Transverse colon (tissue), 4 donors: Measurements from ENCODE around the gene TTN.

Experiments used
- CTCF ChIP-seq, 5 experiments: fragments of 200-600 bp in 3 of 5; fragments of 450-650 bp in 2 of 5; sonication (generic) in 3 of 5; IDR thresholded peaks; 1 replicate in 2 of 5; 2 replicates in 3 of 5; pipeline ENCODE4 v1.5.1; 2016 to 2017; ENCODE audit warnings: antibody characterized with exemption in 5 of 5, inconsistent platforms in 3 of 5, mild to moderate bottlenecking in 2 of 5, moderate library complexity in 1 of 5
- EP300 ChIP-seq: sonication (generic); formaldehyde crosslinking; IDR thresholded peaks from one replicate; pipeline ENCODE4 v1.6.1; 2017; ENCODE audit warnings: antibody characterized with exemption, low read depth
- POLR2A ChIP-seq: fragments of 450-650 bp; IDR thresholded peaks from one replicate; pipeline ENCODE4 v1.6.1; 2016; ENCODE audit warnings: antibody characterized with exemption, mild to moderate bottlenecking, moderate library complexity
- POLR2AphosphoS5 ChIP-seq, 3 donors: sonication (generic); formaldehyde crosslinking; IDR thresholded peaks; one replicate each; pipeline ENCODE4 v1.6.1; 2016; ENCODE audit warnings: antibody characterized with exemption in 3 of 3

- TF ChIP-seq CTCF (IDR thresholded peaks at IDR 0.05): no peak
- no peak for TF ChIP-seq POLR2A
- no peak for TF ChIP-seq POLR2AphosphoS5 (IDR thresholded peaks at IDR 0.05)
- no peak for TF ChIP-seq EP300
Observed at GRCh38 chr2:178824181-178824580, 17.0 kb upstream of the TTN start.
